NCI-H146 treated with DMSO at 0.1 percent for 48 hours (cell line): ENCODE data around the gene ITPK1.
"Not testable (repeated sequence)": the region's sequence is repeated elsewhere in the genome, so short reads cannot be mapped to it uniquely, and the experiment has no call there.

Experiments
- DNase-seq: peaks from one replicate; lab custom pipeline; 2025; ENCODE audit not compliant: unreplicated experiment; lab: John Stamatoyannopoulos, UW

Gene ITPK1

GRCh38 chr14:93131257-93131820 is 15.6 kb upstream of the ITPK1 start:
- not testable (repeated sequence) for DNase-seq

- DNase-seq: no peak
Measured at GRCh38 chr14:93128725-93129459, 13.2 kb upstream of the ITPK1 start.

- DNase-seq: no peak
Measured at GRCh38 chr14:93126111-93126510, 10.4 kb upstream of the ITPK1 start.

- no peak for DNase-seq
Measured at GRCh38 chr14:93122826-93123225, 7.1 kb upstream of the ITPK1 start.

GRCh38 chr14:93121030-93121834 is 5.5 kb upstream of the ITPK1 start:
- DNase-seq: no peak

GRCh38 chr14:93120517-93120916 is 4.8 kb upstream of the ITPK1 start:
- no peak for DNase-seq

GRCh38 chr14:93116676-93117200 is 1.0 kb upstream of the ITPK1 start:
- no peak for DNase-seq

GRCh38 chr14:93115069-93115820 is 480 bp downstream of the ITPK1 start:
- peak; percentile 59 for DNase-seq

GRCh38 chr14:93114713-93115068 is 1.0 kb downstream of the ITPK1 start:
- DNase-seq: no peak

GRCh38 chr14:93114068-93114710 is 1.5 kb downstream of the ITPK1 start:
- DNase-seq: no peak

GRCh38 chr14:93113678-93114067 is 2.1 kb downstream of the ITPK1 start:
- no peak for DNase-seq

- peak; percentile 25 for DNase-seq
Measured at GRCh38 chr14:93112891-93113677, 2.6 kb downstream of the ITPK1 start.

GRCh38 chr14:93111541-93111940 is 4.2 kb downstream of the ITPK1 start:
- not testable (repeated sequence) for DNase-seq

GRCh38 chr14:93110856-93111419 is 4.8 kb downstream of the ITPK1 start:
- DNase-seq: no peak

GRCh38 chr14:93109572-93110481 is 5.9 kb downstream of the ITPK1 start:
- no peak for DNase-seq

- no peak for DNase-seq
Measured at GRCh38 chr14:93108105-93108504, 7.6 kb downstream of the ITPK1 start.

GRCh38 chr14:93107453-93107852 is 8.3 kb downstream of the ITPK1 start:
- no peak for DNase-seq

GRCh38 chr14:93106541-93107156 is 9.1 kb downstream of the ITPK1 start:
- no peak for DNase-seq
